Fibroblast of lung (primary cell): ENCODE results near the gene MRPL27. TPM values are rescaled to one million over a fixed set of nuclear protein-coding genes. Genes with fewer than 3 reads are reported as not detected.

Source experiments
- DNase-seq, 2 donors: peaks; one replicate each; pipeline versions ENCODE4 v3.0.0 to v3.0.0-alpha.2; 2010; ENCODE audit warnings: low read depth in 2 of 2
- H2AFZ ChIP-seq: 2 replicates; pipeline ENCODE4 v1.5.1; 2012; ENCODE audit warnings: low read length, control low read depth, inconsistent platforms
- H3K27ac ChIP-seq: 2 replicates; pipeline ENCODE4 v1.5.1; 2011; ENCODE audit warnings: low read length, control low read depth; ENCODE audit not compliant: insufficient read depth
- H3K27me3 ChIP-seq: 2 replicates; pipeline ENCODE4 v1.5.1; 2011; ENCODE audit warnings: mild to moderate bottlenecking, low read length; ENCODE audit not compliant: control insufficient read depth, insufficient read depth
- H3K36me3 ChIP-seq: 2 replicates; pipeline ENCODE4 v1.5.1; 2011; ENCODE audit warnings: low read length; ENCODE audit not compliant: control insufficient read depth, insufficient read depth
- H3K4me1 ChIP-seq: 2 replicates; pipeline ENCODE4 v1.5.1; 2011; ENCODE audit warnings: low read length; ENCODE audit not compliant: control insufficient read depth, insufficient read depth; ENCODE audit errors: extremely low read depth
- H3K4me2 ChIP-seq: 2 replicates; pipeline ENCODE4 v1.5.1; 2011; ENCODE audit warnings: low read length, control low read depth; ENCODE audit not compliant: insufficient read depth; ENCODE audit errors: extremely low read depth
- H3K4me3 ChIP-seq, 4 experiments: fragments of 200-600 bp in 1 of 4; sonication (generic) in 1 of 4; replicated peaks in 1 of 4; 2 replicates each; pipeline ENCODE4 v1.5.1; 2011 to 2016; ENCODE audit warnings: low read length in 4 of 4, low read depth in 3 of 4, mild to moderate bottlenecking in 3 of 4, control low read depth in 2 of 4, inconsistent platforms in 1 of 4, mixed read lengths in 1 of 4; ENCODE audit not compliant: insufficient read depth in 1 of 4; ENCODE audit errors: control extremely low read depth in 1 of 4
- H3K79me2 ChIP-seq: 2 replicates; pipeline ENCODE4 v1.5.1; 2012; ENCODE audit warnings: mild to moderate bottlenecking, low read length, inconsistent platforms; ENCODE audit not compliant: control insufficient read depth, insufficient read depth
- H3K9ac ChIP-seq: 2 replicates; pipeline ENCODE4 v1.5.1; 2011; ENCODE audit warnings: mild to moderate bottlenecking, low read length, control low read depth; ENCODE audit not compliant: insufficient read depth
- H3K9me3 ChIP-seq: 2 replicates; pipeline ENCODE4 v1.5.1; 2012; ENCODE audit warnings: low read depth, low read length; ENCODE audit not compliant: control insufficient read depth, insufficient read depth
- H4K20me1 ChIP-seq: 2 replicates; pipeline ENCODE4 v1.5.1; 2011; ENCODE audit warnings: low read length; ENCODE audit not compliant: control insufficient read depth, insufficient read depth; ENCODE audit errors: extremely low read depth
- EZH2 ChIP-seq: IDR thresholded peaks from 2 replicates; pipeline ENCODE4 v1.5.1; 2012; ENCODE audit warnings: low read length, control low read depth, mild to moderate bottlenecking; ENCODE audit errors: missing control alignments
- polyA plus RNA-seq, 2 donors: library from polyadenylated mRNA; depleted of rRNA in 1 of 2; stranded (reverse) in 1 of 2; unstranded in 1 of 2; fragments of >200 nt; gene quantifications; 2 replicates each; pipeline ENCODE4 v1.2.1, GENCODE V29; 2011 to 2012; ENCODE audit warnings: missing spikeins in 1 of 2
- total RNA-seq: library from RNA; depleted of rRNA; stranded (reverse); fragments of >200 nt; gene quantifications from 2 replicates; pipeline ENCODE4 v1.2.1, GENCODE V29; 2014
- TF ChIP-seq, protein P1 (sequence below), 2 donors: IDR thresholded peaks in 1 of 2; conservative IDR thresholded peaks in 1 of 2; 1 replicate in 1 of 2; 2 replicates in 1 of 2; pipeline ENCODE4 v1.5.1; 2011 to 2012; ENCODE audit warnings: low read length in 2 of 2, control low read depth in 1 of 2, inconsistent platforms in 1 of 2, low read depth in 1 of 2, mild to moderate bottlenecking in 1 of 2

MRPL27 gene
- total and polyA plus RNA-seq, 2 donors (not counting 1 experiment from before 2014, with no cell fraction given), result 53.3 to 113 TPM

DNA sequence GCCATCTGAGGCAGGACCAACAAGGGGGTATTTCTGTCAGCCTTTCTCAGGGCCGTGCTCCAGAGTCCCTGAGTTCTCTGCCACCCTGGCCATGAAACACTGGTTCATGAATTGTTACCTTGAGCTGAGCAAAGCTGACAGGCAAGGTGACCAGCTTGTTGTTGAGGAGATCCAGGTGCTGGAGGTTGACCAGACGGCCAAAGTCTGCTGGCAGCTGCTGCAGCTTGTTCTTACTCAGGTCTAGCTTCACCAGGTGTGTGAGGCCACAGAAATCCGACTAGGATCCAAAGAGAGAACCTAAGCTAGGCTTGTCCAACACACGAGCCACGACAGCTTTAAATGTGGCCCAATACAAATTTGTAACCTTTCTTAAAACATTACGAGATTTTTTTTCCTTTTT lies 19.6 kb upstream of the MRPL27 start:
- Histone ChIP-seq H4K20me1 (peaks cover 2% of the 10 kb centered on the region), H3K27me3 (no peaks in the 10 kb centered on the region)

DNA sequence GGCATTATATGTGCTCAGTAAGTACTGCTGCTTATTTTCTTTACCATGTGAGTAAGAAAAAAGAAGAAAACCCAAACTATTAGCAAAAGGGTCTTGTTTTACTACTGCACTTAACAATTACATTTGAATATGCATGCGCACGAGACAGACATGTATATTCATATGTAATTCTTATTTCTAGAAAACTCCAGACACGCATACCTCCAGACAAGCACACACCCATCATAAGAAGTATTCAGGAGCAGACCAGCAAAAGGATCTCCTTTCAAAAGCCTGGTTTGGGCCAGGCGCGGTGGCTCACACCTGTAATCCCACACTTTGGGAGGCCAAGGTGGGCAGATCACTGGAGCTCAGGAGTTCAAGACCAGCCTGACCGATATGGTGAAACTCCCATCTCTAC lies 16.6 kb upstream of the MRPL27 start:
- H3K4me2 ChIP-seq, result no peak overlapping the region
- H3K27me3 ChIP-seq, result no peaks in the 10 kb centered on the region
- TF ChIP-seq, protein P1, sequence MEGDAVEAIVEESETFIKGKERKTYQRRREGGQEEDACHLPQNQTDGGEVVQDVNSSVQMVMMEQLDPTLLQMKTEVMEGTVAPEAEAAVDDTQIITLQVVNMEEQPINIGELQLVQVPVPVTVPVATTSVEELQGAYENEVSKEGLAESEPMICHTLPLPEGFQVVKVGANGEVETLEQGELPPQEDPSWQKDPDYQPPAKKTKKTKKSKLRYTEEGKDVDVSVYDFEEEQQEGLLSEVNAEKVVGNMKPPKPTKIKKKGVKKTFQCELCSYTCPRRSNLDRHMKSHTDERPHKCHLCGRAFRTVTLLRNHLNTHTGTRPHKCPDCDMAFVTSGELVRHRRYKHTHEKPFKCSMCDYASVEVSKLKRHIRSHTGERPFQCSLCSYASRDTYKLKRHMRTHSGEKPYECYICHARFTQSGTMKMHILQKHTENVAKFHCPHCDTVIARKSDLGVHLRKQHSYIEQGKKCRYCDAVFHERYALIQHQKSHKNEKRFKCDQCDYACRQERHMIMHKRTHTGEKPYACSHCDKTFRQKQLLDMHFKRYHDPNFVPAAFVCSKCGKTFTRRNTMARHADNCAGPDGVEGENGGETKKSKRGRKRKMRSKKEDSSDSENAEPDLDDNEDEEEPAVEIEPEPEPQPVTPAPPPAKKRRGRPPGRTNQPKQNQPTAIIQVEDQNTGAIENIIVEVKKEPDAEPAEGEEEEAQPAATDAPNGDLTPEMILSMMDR (conservative IDR thresholded peaks at IDR 0.05 in 1 of 2, IDR thresholded peaks at IDR 0.05 in 1 of 2; ENCODE audit: low read depth in 1 of 2, low read length in 2 of 2), result no peak
- no peak for TF ChIP-seq EZH2
- H3K27ac ChIP-seq, result no peak overlapping the region
- no peak overlapping the region for H3K4me3 ChIP-seq
- DNase-seq, result no peak
- H3K9me3 ChIP-seq, result no peaks in the 10 kb centered on the region
- H4K20me1 ChIP-seq, result peaks cover 2% of the 10 kb centered on the region
- H2AFZ ChIP-seq, result no peak overlapping the region
- H3K9ac ChIP-seq, result no peak overlapping the region
- H3K4me1 ChIP-seq, result no peaks in the 10 kb centered on the region
- peaks cover 61% of the 10 kb centered on the region for H3K36me3 ChIP-seq
- H3K79me2 ChIP-seq, result peaks cover 53% of the 10 kb centered on the region

More for the DNA sequence above, 19.6 kb upstream of the MRPL27 start:
- Histone ChIP-seq H2AFZ (no peak overlapping the region), H3K36me3 (peaks cover 50% of the 10 kb centered on the region), H3K79me2 (peaks cover 81% of the 10 kb centered on the region), H3K27ac (no peak overlapping the region), H3K9me3 (no peaks in the 10 kb centered on the region), H3K4me3 (no peak overlapping the region), H3K4me1 (peaks cover 7% of the 10 kb centered on the region), H3K9ac (no peak overlapping the region), H3K4me2 (no peak overlapping the region)
- TF ChIP-seq EZH2, result no peak
- TF ChIP-seq, protein P1 (conservative IDR thresholded peaks at IDR 0.05 in 1 of 2, IDR thresholded peaks at IDR 0.05 in 1 of 2; ENCODE audit: low read depth in 1 of 2, low read length in 2 of 2), result no peak
- DNase-seq, result no peak

DNA sequence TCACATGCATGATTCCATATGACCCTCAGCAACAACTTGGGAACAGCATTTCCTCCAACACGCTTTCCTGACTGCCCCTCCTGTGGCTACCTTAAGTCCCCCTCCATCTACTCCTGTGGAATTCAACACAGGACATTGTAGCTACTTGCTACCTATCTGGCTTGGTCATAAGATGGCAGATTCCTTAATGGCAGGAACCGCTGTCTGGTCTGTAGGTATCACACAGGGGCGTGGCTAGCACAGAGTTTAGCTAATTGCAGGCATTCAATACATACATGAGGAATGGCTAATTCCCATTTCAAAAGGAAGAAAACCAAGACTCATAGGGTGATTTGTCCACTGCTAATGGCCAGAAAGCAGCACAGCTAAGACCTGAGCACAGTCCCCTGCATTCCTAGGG lies 15.7 kb upstream of the MRPL27 start:
- Histone ChIP-seq H3K4me2 (no peak overlapping the region), H3K27me3 (no peaks in the 10 kb centered on the region), H3K27ac (no peak overlapping the region), H3K4me1 (no peaks in the 10 kb centered on the region), H3K36me3 (peaks cover 58% of the 10 kb centered on the region), H3K9me3 (no peaks in the 10 kb centered on the region), H2AFZ (no peak overlapping the region), H4K20me1 (peaks cover 2% of the 10 kb centered on the region), H3K79me2 (peaks cover 45% of the 10 kb centered on the region), H3K9ac (no peak overlapping the region), H3K4me3 (no peak overlapping the region)
- DNase-seq, result no peak
- TF ChIP-seq EZH2, result no peak
- TF ChIP-seq, protein P1 (conservative IDR thresholded peaks at IDR 0.05 in 1 of 2, IDR thresholded peaks at IDR 0.05 in 1 of 2; ENCODE audit: low read depth in 1 of 2, low read length in 2 of 2), result no peak
